GM21381 (cell line): ENCODE measurements around the gene MRGPRD.
"Not testable (repeated sequence)": the region's sequence is repeated elsewhere in the genome, so short reads cannot be mapped to it uniquely, and the experiment has no call there.

Experiments
- ATAC-seq: cut with Tn5 transposase; IDR thresholded peaks from one replicate; pipeline ENCODE4 v1.9.1; 2021; ENCODE audit warnings: mild to moderate bottlenecking, moderate library complexity; ENCODE audit not compliant: unreplicated experiment

Gene MRGPRD

DNA sequence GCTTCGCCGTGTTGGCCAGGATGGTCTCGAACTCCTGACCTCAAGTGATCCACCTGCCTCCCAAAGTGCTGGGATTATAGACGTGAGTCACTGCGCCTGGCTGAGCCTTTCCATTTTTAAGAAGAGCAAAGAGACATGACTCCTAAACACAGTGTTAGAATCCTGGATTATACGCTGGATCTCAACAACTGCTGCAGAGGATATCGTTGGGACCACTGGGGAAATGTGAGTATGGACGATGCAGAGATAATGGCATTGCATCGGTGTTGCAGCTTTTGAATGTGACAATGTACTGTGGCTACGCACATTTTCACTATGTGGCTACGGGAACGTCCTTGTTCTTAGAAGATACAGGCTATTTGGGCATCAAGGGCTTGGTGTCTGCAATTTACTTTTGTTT lies 26.0 kb upstream of the MRGPRD start:
- ATAC-seq, result no peak

DNA sequence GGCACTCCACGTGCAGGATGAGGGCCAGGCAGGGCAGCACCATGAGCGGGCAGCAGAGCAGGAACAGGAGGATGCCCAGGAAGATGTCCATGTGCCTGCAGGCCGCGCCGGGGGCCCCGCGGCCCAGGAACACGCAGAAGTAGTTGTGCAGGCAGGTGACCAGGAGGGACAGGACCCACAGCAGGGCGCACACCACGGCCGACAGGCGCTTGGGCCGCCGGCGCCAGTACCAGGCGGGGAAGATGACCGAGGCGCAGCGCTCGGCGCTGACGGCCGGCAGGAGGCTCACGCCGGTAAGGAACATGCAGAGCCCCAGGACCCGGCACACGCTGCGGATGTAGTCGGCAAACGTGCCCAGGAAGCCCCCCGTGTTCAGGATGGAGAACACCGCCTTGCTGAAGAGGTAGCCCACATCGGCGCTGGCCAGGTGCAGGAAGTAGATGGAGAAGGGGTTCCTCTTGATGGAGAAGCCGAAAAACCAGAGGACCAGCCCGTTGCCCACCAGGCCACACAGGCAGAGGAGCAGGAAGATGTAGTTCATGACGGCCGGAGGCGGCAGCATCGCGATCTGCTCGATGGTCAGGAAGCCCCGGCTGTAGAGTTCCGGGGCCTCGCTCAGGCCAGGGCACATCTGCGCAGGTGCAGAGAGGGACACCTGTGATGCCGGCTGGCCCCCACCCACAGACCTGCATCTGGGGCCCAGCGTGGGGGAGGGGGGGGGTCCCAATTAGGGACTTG lies 25.0 kb upstream of the MRGPRD start:
- ATAC-seq, result no peak

DNA sequence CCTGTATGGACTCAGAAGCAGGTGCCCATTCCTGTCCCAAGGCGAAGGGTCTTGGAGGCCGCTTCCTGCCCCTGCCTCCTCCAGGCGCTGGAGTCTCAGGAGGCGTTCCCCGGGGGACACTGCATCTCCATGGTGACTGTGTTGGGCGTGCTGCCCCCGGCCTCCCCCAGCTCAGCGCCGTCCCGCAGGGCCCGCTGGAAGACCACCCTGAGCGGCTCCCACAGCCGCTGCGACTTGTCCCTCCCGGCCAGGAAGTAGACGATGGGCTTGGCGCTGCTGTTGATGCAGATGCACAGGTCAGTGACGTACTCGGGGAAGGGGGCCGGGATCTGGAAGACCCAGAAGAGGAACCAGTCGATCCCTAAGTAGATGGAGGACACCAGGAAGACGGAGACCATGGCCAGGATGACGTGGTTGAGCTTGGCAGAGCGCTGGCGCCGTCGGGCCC lies 24.4 kb upstream of the MRGPRD start:
- ATAC-seq, result no peak

DNA sequence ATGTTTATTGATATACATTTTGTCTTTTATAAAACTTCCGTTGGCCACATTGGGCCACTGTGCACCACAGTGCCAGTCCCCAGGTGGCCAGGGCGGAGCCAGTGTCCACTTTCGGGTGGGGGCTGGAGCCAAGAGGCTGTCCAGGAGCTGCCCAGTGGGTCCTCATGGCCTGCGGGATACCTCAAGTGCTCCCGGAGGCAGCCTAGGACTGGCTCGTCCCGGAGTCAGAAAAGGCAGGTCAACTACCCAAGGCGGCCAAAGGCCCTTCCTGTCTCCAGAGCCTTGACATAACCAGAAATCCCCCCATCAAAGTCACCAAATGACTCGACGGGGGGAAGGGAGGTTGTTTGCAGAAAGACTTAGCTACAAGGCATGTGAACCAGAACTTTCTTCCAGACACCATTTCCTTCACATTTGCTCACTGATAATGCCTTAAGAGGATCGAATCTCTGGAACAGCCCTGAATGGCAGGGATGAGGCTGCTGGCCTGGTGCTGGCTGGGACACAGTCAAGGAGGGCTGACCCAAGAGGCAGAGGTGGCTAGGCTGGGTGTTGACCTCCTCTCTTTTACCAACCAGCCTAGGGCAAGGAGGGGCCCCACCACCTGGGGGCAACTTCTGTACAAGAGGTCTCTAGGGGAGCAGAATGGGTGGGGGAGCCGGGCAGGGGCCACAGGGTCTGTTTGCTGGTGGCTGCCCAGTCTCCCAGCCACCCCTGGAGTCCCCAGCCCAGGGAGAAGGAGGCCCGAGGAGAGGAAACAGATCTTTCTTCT lies 23.8 kb upstream of the MRGPRD start:
- ATAC-seq, result no peak

DNA sequence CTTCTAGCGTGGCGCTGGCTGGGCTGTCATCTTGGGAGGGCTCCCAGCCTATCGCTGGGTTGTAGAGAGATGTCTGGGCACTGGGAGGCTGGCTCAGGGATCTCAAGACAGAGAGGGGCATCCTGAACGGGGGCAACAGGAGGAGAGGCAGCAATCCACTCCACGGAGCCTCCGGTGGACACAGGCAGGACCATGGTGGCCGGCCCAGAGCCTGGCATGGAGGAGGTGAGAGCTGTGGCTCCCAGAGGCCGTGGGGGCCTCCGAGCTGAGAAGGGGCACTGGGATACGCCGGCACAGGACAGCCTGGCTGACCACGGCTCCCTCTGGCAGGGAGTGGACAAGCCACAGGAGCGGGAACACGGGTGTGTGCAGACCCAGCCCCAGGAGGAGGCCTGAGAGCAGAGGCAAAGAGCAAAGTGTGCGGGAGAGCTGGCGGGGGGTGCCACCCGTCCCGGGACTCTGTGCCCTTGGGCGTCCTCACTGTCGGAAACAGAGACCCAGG lies 23.1 kb upstream of the MRGPRD start:
- ATAC-seq, result no peak

DNA sequence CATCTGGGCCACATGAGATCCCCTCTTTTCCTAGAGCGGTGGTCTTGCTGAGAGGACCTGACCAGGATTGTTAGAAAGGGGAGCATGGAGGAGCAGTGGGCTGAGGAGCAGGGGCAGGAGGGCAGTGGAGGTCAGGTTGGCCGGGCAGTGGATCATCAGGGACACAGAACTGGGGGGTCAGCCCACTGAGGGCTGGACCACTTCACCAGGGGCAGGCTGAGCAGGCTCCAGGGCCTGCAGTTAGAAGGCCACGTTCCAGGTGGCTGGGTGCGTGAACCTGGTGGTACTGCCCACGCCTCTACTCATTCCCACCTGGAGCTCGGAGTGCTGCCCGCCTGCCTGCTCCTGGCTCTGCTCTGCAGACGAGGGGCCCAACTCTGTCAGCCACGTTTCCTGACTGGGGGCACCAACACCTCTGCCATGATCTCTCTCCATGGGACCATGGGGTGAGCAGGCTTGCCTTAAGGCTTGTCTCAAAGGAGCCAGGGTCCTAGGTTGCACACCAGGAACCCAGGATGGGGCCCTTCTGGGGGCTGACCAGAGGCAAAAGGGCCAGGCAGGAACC lies 22.6 kb upstream of the MRGPRD start:
- no peak for ATAC-seq

DNA sequence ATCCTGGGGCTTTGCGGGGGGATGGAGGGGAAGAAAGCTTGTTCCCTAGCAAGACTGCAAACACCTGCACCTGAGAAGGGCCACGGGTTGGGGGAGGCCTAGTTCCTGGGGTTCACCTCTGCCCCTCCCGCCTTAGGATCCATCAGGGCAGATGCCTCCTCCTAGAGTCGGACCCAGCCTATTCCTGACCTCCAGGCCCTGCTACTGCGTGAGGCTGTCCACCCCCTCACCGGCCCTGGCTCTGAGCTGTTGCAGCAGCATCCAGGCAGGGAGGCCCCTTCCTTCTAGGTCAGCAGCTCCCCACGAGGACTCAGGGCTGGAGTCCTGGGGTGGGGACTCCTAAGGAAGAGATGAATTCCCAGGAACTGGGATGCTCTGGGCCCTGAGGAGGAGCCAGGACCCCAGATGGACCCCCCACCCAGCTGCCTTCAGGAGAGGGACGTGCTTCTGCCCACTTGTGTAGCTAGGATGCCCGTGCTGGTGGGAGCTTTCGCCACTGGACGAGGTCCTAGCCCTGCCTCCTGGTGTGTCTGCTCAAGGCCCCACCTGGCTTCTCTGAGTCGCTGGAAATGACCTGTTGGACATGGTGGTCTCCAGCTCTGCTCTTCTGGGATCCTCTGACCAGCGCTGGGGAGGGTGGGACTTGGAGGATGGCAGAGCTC lies 21.9 kb upstream of the MRGPRD start:
- ATAC-seq, result no peak

DNA sequence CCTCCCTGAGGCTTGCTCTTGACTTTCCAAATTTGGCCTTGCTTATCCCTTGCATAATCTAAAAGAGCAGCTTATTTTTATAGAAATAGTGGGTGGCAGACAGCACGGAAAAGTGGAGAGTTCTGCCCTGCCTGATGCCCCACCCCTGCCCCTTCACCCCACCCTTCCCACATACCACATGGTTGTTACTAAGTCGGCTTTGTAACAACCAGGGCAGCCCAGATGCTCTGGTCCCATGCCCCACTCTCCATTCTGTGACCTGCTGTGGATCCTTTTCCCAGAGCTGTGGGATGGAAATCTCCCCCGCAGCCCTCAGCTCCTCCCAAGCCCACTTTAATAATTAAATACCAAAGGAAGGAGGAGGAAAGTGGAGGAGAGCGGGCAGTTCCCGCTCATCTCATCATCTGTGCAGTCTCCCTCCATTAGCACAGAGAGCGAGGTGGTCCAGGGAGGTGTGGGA lies 21.4 kb upstream of the MRGPRD start:
- ATAC-seq, result no peak

DNA sequence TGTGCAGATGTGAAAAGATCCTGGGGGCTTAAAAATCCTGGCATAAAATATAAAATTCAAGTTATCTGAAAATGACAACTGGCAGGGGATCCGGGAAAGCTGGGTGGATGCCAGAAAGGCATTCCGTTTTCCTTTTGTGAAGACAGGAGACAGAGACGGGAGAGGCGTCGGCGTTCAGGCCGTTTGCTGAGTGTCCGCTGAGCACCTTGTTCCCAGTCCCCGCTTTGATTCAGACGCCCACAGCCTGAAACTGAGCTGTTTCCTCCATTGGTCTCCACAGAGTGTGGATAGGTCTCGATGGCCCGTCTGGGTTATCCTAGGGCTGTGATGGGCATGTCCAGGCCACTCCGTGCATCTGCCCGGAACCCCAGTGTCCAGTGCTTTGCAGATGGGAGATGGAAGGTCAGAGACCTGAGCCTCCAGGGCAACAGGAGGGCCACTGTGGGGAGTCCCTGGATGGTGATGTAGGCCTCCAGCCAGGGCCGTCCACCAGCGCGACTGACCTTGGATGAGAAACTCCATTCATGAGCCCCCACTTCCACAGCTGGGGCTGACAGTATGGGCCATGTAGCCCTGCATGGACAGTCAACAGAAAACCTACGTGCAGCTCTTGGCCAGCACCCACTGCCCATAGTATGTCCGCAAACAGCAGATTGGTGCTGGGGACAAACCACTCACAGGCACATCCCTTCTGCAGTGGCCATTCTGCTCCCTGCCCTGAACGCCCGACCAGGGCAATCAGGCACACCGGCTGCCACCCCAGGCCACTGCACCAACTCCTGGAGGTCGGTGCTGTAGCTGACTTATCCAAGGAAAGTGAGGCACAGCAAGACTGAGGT lies 20.7 kb upstream of the MRGPRD start:
- ATAC-seq, result no peak

DNA sequence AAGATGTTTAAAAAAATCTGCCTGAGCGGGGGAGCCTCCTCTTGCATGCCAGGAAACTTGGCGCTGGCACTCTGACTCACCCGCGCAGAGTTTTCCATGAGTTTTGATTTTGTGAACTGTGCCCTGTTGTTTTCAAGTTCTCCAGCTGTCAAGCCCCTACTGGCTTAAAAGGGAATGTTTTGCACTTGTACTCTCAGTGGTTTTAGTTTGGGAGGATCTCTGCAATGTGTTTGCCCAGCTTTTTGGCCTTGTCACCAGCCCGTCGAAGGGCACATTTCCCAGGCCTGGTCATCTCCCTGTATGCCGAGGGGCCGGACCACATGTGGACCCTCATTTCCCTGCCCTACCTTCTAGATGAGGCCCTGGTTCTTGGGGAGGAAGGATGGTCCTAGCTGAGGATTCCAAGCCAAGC lies 20.1 kb upstream of the MRGPRD start:
- ATAC-seq, result no peak

DNA sequence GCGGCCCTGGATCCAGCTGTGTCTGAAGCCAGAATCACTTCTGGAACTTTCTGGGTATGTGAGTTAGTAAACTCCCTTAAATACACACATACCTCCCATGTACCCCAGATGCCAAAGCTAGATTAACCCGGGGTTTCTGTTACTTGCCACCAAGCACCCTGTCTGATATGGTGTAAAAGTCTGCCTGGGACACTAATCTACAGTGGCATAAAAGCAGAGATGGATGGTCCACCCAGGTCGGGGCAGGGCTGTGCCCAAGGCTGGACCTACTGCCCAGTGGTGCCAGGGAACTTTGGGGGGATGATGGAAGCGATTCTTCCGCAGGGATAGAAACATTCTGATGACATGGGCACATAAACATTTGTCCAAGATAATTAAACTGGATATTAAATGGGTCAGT lies 19.6 kb upstream of the MRGPRD start:
- no peak for ATAC-seq

DNA sequence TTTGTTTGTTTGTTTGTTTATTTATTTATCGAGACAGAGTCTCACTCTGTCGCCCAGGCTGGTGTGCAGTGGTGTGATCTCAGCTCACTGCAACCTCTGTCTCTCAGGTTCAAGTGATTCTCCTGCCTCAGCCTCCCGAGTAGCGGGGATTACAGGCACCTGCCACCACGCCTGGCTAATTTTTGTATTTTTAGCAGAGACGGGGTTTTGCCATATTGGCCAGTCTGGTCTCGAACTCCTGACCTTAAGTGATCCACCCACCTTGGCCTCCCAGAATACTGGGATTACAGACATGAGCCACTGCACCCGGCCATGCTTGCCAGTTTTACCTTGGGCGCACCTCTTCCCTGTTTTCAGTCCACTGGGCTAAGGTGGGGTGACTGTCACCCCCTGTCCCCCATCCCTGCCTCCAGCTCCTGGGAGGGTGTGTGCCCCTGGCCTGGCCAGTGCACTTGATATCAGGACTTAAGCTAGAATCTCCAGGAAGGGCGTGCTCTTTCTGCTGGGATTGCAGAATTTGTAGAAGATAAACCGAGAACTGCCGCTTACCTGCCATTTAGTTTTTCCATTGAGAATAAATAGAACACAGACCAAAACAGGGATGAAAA lies 19.1 kb upstream of the MRGPRD start:
- not testable (repeated sequence) for ATAC-seq

DNA sequence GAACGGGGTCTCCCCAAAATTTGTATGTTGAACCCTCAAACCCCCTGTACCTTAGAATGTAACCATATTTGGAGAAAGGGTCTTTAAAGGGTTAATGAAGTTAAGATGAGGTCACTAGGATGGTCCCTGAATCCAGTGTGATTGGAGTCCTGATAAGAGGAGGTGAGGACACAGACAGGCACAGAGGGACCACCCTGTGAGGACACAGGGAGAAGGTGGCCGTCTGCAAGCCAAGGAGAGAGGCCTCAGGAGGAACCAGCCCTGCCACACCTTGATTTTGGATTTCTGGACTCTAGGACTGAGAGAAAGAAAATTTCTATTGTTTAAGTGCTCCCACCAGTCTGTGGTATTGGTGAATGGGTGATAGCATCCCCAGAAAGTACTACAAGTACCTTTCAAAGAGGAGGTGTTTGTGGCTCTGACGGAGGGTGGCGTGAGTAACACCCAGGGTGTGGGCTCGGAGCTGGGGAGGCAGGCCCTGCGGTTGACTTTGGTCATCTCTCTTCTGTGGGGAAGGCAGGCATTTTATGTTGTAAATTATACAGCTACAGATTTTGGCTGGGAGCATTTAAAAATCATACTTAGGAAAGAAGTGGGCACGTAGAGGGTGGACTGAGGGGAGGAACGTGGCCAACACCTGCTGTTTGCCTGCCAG lies 18.4 kb upstream of the MRGPRD start:
- ATAC-seq, result no peak

DNA sequence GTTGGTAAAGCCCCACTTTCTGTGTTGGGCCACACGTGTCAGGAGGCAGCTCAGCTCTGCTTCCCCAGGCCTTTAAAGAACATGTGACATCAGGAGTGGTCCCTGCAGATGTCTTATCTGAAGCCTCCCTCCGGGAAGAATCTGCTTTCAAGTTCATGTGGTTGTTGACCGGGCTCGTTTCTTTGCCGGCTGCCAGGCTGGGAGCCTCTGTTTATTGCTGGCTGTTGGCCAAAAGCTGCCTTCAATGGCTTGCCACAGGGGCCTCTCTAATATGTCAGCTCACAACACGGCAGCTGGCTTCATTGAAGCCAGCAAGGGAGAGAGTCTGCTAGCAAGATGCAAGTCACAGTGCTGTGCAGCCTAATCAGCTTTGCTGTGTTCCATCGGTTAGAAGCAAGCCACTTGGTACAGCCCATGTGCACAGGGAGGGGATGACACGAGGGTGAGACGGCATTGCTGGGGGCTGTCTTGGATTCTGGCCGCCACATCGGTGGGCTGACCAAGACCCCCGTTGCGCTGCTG lies 17.7 kb upstream of the MRGPRD start:
- ATAC-seq, result no peak

DNA sequence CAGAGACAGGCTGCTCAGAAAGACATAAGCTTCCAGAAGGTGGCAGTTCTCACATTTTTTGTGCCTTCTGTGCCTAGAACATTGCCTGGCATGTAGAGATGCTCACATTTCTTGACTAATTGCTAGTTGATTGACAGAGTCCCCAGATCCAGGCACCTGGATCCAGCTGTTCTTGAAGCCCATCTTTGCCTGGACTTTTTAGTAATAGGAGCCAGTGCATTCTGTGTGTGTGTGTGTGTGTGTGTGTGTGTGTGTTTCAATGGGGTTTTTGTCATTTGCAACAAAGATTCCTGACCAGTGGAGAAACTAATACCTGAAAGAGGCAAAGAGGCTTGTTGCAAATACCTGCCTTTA lies 17.2 kb upstream of the MRGPRD start:
- no peak for ATAC-seq

DNA sequence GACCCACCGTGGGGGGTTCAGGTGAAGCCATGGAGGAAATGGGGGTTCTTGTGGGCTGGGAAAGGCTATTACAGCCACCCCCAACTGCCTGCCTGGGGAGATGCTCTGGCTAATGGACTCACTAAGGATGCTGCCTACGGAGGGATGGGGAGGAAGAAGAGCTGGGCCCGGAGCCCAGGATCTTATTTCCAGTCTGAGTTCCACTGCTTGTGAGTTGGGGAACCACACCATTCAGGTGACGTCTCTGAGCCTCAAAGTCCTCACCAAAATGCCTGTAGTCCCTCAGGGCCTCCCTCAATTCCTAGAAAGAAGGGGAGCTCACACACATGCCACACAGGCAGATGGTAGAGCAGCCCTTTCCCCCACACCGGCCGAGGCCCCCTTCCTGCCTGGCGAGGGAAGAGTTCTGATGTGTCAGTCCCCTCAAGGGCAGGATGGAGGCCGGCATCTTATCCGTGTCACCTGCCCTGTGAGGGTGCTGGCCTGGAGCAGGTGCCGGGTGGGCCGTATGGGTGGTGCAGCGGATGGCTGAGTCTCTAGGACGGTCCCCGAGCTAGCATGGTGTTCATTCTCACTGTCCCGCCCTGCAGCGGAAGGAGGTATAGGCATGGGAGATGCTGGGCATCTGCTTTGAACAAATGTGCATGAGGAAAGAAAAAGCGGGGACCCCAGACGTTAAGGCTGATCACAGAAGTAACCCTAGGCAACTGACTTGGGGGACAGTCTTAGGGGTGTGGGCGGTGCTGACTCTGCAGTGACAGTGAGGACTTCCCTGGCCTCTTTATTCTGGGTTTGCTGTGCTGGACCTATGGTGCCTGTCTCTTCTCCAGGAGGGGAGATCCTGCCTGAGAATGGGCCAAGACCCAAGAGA lies 16.6 kb upstream of the MRGPRD start:
- ATAC-seq, result no peak

DNA sequence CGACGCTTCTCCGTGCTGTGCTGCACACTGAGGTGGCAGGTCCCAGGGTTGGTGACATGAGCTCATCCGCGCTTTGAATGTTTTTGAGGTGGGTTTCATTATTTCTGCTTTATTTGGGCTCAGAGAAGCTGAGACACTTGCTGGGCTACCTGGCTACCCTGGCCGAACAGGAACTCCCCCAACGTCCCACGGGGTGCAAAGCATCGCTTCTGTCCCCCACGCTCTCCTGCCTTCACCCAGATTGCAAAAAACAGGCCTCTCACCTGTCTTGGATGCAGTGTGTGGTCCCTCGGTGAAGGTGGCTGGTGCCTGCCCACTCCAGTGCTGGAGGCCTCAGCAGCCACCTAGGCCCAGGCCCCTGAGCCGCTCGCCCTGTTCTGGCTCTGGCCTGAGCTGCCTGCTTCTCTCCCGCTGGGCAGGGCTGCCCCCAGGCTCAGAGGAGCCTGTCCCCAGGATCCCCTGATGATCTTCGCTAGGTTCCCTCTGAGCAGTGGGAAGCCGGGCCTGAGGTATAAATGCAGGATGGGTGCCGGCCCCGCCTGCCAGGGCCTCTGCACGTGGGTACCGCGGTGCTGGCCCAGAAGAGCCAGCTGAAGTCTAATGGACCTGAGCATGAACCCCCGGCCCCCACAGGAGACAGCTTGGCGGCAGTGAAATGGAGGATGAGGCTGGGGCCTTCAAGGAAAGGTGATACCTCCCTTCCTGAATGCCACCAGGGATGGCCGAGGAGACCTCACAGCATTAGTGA lies 15.8 kb upstream of the MRGPRD start:
- no peak for ATAC-seq

DNA sequence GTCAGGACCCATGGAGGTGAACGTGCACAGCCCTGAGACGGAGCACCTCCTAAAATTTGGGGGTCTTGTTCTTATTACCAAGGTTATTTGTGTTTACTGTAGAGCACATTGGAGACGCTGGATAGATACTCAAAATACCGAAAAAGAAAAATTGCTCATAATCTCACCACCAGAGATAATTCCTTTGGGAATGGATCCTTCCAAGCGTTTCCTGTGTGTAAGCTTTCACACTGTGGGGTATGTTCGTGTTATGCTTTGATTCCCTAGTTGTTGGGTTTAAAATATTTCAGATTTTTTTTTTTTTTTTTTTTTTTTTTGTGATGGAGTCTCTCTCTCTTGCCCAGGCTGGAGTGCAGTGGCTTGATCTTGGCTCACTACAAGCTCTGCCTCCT lies 14.1 kb upstream of the MRGPRD start:
- ATAC-seq, result no peak
